H1 (cell line): Measurements from ENCODE around the gene SCFD1.

Experiments used
- CHD1 ChIP-seq: IDR thresholded peaks from 2 replicates; pipeline ENCODE4 v1.6.1; 2012; ENCODE audit warnings: low read depth, low read length, improper control_type of control experiment
- CREB1 ChIP-seq: IDR thresholded peaks from 2 replicates; pipeline ENCODE4 v1.6.1; 2012; ENCODE audit warnings: inconsistent platforms
- EZH2 ChIP-seq: fragments of 200-600 bp; sonication (generic); IDR thresholded peaks from 2 replicates; pipeline ENCODE4 v1.7.1; 2012; ENCODE audit warnings: low read depth, mild to moderate bottlenecking, moderate library complexity, low read length, inconsistent platforms; ENCODE audit not compliant: severe bottlenecking
- HDAC2 ChIP-seq, 2 experiments: fragments of 300-600 bp in 1 of 2; sonication (generic) in 1 of 2; IDR thresholded peaks; 2 replicates each; pipeline ENCODE4 v1.6.1; 2011 to 2012; ENCODE audit warnings: low read depth in 2 of 2, low read length in 2 of 2, mild to moderate bottlenecking in 2 of 2, moderate library complexity in 2 of 2, borderline replicate concordance in 1 of 2, inconsistent platforms in 1 of 2
- POLR2A ChIP-seq, 2 experiments: IDR thresholded peaks; 1 replicate in 1 of 2; 2 replicates in 1 of 2; pipeline ENCODE4 v1.6.1; 2011; ENCODE audit warnings: low read depth in 2 of 2, low read length in 2 of 2, mild to moderate bottlenecking in 2 of 2; ENCODE audit errors: control extremely low read depth in 1 of 2
- POLR2AphosphoS5 ChIP-seq: IDR thresholded peaks from 2 replicates; pipeline ENCODE4 v1.6.1; 2011; ENCODE audit warnings: low read depth, low read length
- RFX5 ChIP-seq: IDR thresholded peaks from 2 replicates; pipeline ENCODE4 v1.6.1; 2011; ENCODE audit warnings: low read depth, low read length, improper control_type of control experiment, borderline replicate concordance
- RNF2 ChIP-seq: fragments of 200-900, 300-1000 bp; sonication (generic); IDR thresholded peaks from 2 replicates; pipeline ENCODE4 v1.7.1; 2016; ENCODE audit warnings: borderline replicate concordance, low read depth, mild to moderate bottlenecking, antibody characterized with exemption, low read length; ENCODE audit not compliant: poor library complexity, severe bottlenecking; ENCODE audit errors: missing control alignments
- SAP30 ChIP-seq: fragments of 300-600 bp; sonication (generic); IDR thresholded peaks from 2 replicates; pipeline ENCODE4 v1.7.1; 2012; ENCODE audit warnings: low read length, moderate library complexity, mild to moderate bottlenecking, inconsistent platforms; ENCODE audit not compliant: insufficient read depth, insufficient replicate concordance
- SIN3A ChIP-seq, 2 experiments: IDR thresholded peaks in 1 of 2; conservative IDR thresholded peaks in 1 of 2; 2 replicates each; pipeline ENCODE4 v1.6.1; 2011 to 2012; ENCODE audit warnings: low read length in 2 of 2, improper control_type of control experiment in 1 of 2, low read depth in 1 of 2, mild to moderate bottlenecking in 1 of 2
- SRF ChIP-seq: IDR thresholded peaks from 2 replicates; pipeline ENCODE4 v1.6.1; 2011; ENCODE audit warnings: mild to moderate bottlenecking, low read depth, low read length, moderate library complexity
- TF ChIP-seq, protein P1 (sequence below), 3 experiments: IDR thresholded peaks; 1 replicate in 2 of 3; 2 replicates in 1 of 3; pipeline versions ENCODE4 v1.5.1 to v1.6.1; 2011; ENCODE audit warnings: low read length in 3 of 3, mild to moderate bottlenecking in 3 of 3, inconsistent platforms in 2 of 3, low read depth in 1 of 3, moderate library complexity in 1 of 3; ENCODE audit not compliant: insufficient read depth in 1 of 3; ENCODE audit errors: control extremely low read depth in 1 of 3
- TF ChIP-seq, protein P2 (sequence below): IDR thresholded peaks from 2 replicates; pipeline ENCODE4 v1.6.1; 2012; ENCODE audit warnings: low read length, inconsistent platforms

- no peak for TF ChIP-seq SAP30
- TF ChIP-seq, protein P1, sequence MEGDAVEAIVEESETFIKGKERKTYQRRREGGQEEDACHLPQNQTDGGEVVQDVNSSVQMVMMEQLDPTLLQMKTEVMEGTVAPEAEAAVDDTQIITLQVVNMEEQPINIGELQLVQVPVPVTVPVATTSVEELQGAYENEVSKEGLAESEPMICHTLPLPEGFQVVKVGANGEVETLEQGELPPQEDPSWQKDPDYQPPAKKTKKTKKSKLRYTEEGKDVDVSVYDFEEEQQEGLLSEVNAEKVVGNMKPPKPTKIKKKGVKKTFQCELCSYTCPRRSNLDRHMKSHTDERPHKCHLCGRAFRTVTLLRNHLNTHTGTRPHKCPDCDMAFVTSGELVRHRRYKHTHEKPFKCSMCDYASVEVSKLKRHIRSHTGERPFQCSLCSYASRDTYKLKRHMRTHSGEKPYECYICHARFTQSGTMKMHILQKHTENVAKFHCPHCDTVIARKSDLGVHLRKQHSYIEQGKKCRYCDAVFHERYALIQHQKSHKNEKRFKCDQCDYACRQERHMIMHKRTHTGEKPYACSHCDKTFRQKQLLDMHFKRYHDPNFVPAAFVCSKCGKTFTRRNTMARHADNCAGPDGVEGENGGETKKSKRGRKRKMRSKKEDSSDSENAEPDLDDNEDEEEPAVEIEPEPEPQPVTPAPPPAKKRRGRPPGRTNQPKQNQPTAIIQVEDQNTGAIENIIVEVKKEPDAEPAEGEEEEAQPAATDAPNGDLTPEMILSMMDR (IDR thresholded peaks at IDR 0.05; ENCODE audit: control extremely low read depth in 1 of 3, insufficient read depth in 1 of 3, low read depth in 1 of 3, low read length in 3 of 3): no peak
- no peak for TF ChIP-seq CHD1
- no peak for TF ChIP-seq EZH2
- TF ChIP-seq RFX5: no peak
- TF ChIP-seq POLR2AphosphoS5: peak; percentile 76
- TF ChIP-seq, protein P2, sequence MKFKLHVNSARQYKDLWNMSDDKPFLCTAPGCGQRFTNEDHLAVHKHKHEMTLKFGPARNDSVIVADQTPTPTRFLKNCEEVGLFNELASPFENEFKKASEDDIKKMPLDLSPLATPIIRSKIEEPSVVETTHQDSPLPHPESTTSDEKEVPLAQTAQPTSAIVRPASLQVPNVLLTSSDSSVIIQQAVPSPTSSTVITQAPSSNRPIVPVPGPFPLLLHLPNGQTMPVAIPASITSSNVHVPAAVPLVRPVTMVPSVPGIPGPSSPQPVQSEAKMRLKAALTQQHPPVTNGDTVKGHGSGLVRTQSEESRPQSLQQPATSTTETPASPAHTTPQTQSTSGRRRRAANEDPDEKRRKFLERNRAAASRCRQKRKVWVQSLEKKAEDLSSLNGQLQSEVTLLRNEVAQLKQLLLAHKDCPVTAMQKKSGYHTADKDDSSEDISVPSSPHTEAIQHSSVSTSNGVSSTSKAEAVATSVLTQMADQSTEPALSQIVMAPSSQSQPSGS: no peak
- no peak for TF ChIP-seq CREB1
- no peak for TF ChIP-seq HDAC2 (IDR thresholded peaks at IDR 0.05; ENCODE audit: borderline replicate concordance in 1 of 2, low read depth in 2 of 2, low read length in 2 of 2)
- TF ChIP-seq POLR2A (IDR thresholded peaks at IDR 0.05; ENCODE audit: control extremely low read depth in 1 of 2, low read depth in 2 of 2, low read length in 2 of 2): no peak
- no peak for TF ChIP-seq RNF2
- no peak for TF ChIP-seq SIN3A (conservative IDR thresholded peaks at IDR 0.05 in 1 of 2, IDR thresholded peaks at IDR 0.05 in 1 of 2; ENCODE audit: low read depth in 1 of 2, low read length in 2 of 2)
- no peak for TF ChIP-seq SRF
Observed at GRCh38 chr14:30621354-30621939, 672 bp upstream of the SCFD1 start.
